Neural crest cell (in vitro differentiated cells): ENCODE data around the gene ZFP1. TPM values are rescaled to one million over a fixed set of nuclear protein-coding genes. Genes with fewer than 3 reads are reported as not detected.

Source experiments
- DNase-seq: peaks from one replicate; pipeline ENCODE4 v3.0.0; 2021; ENCODE audit warnings: low read depth, mixed read lengths, low spot score
- H3K27ac Mint-ChIP-seq: one replicate; pipeline ENCODE4 v1.8.0; 2021; ENCODE audit warnings: mild to moderate bottlenecking, mixed read lengths; ENCODE audit not compliant: unreplicated experiment
- H3K27me3 Mint-ChIP-seq: 2 replicates; pipeline ENCODE4 v1.8.0; 2021; ENCODE audit warnings: low read depth, mild to moderate bottlenecking, mixed read lengths
- H3K36me3 Mint-ChIP-seq: 2 replicates; pipeline ENCODE4 v1.8.0; 2021; ENCODE audit warnings: low read depth, mild to moderate bottlenecking, mixed read lengths
- H3K4me1 Mint-ChIP-seq: 2 replicates; pipeline ENCODE4 v1.8.0; 2021; ENCODE audit warnings: mixed read lengths
- H3K4me3 Mint-ChIP-seq: one replicate; pipeline ENCODE4 v1.8.0; 2021; ENCODE audit warnings: mild to moderate bottlenecking, mixed read lengths
- H3K9me3 Mint-ChIP-seq: 2 replicates; pipeline ENCODE4 v1.8.0; 2021; ENCODE audit warnings: mixed read lengths
- total RNA-seq: library from RNA; stranded (reverse); gene quantifications from 2 replicates; pipeline ENCODE4 v1.2.1, GENCODE V29; 2021
- TF ChIP-seq, protein P1 (sequence below): fragments of 200-600 bp; sonication (generic); conservative IDR thresholded peaks from 2 replicates; pipeline ENCODE4 v1.5.0; 2021; ENCODE audit warnings: antibody characterized with exemption, mild to moderate bottlenecking

ZFP1 gene
- total RNA-seq, 1 donor from 2014 or later = 22.9 TPM

DNA sequence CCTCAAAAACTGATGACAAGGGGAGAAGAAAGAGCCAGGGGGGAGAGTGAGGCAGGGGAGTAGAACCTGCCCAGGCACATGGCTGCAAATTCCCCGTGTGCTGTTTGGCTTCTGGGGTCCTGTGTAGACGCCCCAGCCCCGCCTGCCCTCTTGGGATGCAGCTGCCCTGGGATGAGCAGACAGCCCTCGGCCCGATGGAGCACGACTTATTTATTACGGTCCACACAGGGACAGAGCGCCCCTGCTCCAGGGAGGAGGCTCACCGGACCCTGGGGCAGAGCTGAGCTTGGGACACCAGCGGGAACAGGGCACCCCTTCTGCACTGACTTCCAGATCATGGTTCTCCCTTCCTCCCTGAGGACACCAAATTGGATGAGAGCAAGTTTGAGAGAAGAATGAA is 40.8 kb upstream of the ZFP1 start:
- Mint-ChIP-seq H3K4me3 (no peak overlapping the region), H3K27ac (no peak overlapping the region), H3K36me3 (peaks cover 6% of the 10 kb centered on the region), H3K27me3 (no peaks in the 10 kb centered on the region), H3K9me3 (no peaks in the 10 kb centered on the region), H3K4me1 (peaks cover 27% of the 10 kb centered on the region)
- TF ChIP-seq, protein P1, sequence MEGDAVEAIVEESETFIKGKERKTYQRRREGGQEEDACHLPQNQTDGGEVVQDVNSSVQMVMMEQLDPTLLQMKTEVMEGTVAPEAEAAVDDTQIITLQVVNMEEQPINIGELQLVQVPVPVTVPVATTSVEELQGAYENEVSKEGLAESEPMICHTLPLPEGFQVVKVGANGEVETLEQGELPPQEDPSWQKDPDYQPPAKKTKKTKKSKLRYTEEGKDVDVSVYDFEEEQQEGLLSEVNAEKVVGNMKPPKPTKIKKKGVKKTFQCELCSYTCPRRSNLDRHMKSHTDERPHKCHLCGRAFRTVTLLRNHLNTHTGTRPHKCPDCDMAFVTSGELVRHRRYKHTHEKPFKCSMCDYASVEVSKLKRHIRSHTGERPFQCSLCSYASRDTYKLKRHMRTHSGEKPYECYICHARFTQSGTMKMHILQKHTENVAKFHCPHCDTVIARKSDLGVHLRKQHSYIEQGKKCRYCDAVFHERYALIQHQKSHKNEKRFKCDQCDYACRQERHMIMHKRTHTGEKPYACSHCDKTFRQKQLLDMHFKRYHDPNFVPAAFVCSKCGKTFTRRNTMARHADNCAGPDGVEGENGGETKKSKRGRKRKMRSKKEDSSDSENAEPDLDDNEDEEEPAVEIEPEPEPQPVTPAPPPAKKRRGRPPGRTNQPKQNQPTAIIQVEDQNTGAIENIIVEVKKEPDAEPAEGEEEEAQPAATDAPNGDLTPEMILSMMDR = no peak
- no peak for DNase-seq

DNA sequence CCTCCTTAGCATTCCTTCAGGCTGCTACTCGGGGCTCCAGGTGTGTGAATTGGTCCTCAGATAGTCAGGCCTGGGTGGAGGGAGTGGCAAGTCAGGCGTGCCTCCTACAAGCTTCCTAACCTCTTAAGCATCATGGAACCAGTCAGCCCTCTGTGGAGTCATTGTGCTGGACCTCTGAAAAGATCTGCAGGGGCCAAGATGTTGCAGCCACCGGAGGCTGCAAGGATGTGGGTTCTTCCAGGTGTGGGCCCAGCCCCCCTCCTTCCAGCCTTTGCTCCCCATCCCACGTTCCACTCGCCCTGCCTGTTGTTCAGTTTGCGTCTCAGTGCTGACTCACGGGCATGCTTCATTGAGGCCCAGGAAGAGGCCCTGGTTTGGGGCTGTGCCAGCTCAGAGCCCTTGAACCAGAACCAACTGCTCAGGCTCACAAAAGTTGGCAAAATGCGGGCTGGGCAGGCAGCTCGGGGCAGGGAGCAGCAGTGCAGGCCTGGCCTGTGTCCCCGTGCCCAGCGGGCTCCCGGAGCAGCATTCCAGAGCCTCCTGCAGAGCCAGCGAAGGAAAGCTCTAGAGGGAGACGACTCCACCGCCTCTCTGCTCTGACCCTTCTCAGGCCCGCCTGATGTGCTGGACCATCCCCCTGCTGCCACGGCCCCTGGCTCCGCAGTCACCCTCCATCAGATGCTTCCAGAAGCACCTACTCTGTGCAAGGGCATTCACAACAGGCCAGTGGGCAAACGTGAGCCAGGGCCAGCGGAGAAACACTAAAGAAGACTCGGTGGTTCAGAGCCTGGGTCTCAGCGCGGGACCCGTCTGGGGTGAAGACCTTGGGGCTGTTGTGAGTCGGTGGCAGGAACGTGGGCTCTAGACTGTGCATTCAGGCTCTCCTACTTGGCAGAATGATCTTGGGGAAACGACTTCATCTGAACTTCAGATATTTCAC is 39.3 kb upstream of the ZFP1 start:
- Mint-ChIP-seq H3K36me3 (peaks cover 1% of the 10 kb centered on the region), H3K4me1 (peaks cover 27% of the 10 kb centered on the region), H3K27me3 (peaks cover 2% of the 10 kb centered on the region), H3K9me3 (no peaks in the 10 kb centered on the region), H3K27ac (no peak overlapping the region), H3K4me3 (no peak overlapping the region)
- no peak for DNase-seq
- TF ChIP-seq, protein P1 = no peak

DNA sequence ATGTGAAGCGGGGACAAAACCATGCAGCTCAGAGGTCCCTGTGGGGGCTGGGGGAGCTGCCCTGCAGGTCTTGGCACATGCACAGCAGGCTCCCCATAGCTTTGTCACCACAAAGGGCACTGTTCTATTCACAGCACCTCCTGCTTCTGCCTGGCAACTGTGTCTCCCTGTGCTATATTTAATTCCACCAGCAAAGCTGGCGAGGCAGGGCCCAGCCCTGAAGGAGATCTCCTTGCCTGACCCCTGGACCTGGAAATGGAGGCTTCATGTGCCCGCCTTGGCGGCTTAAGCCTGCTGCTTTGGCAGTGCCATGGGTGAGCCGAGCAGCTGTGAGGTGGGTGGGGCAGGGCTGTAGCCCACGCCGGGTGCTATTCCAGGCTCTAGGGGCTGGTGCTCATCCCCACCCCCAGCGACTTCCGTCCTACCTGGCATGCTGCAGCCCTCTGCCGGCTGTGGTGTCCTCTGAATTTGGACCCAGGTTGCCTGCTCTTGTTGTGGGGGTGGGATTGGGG is 38.5 kb upstream of the ZFP1 start:
- Mint-ChIP-seq H3K36me3 (no peaks in the 10 kb centered on the region), H3K4me3 (no peak overlapping the region), H3K4me1 (peaks cover 27% of the 10 kb centered on the region), H3K27me3 (peaks cover 2% of the 10 kb centered on the region), H3K9me3 (no peaks in the 10 kb centered on the region), H3K27ac (no peak overlapping the region)
- TF ChIP-seq, protein P1 = no peak
- no peak for DNase-seq

DNA sequence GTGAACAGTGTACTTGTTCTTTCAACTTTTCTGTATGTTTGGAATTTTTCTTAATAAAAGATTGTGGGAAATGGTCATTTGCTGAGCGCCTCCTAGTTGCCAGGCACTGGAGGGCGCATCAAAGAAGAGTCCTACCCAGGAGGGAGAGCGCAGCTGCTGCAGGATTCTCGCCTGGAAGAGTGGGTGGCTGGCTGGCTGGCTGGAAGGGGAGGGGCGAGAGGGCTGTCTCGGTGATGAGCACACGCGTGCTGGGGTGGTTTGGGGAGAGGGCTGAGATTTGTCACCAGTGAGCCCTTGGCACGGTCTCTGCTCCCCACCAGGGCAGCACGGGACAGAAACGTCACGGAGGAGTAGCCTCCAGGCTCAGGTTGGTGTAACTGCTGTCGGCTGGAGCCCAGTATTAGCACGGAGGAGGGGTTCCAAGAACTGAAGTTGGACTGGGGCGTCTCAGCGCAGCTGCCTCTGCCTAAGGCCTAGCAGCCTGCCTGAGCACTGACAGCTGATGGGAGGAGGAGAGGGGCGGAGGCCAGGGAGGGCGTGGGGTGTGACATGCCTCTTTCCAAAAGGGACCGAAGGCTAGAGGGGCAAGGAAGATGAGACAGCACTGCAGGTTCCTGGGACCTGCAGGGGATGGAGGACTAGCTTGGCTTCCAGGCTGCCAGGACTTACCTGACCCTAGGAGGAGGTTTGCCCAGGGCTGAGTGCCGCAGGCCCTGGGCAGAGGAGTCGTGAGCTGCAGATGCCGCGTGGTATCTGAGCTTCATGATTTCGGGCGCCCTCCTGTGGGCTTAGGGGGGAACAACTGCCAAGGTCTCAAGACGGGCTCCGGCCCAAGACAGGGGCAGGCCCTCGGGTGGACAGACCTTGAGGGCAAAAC is 37.4 kb upstream of the ZFP1 start:
- peaks cover 23% of the 10 kb centered on the region for H3K4me1 Mint-ChIP-seq
- peaks cover 2% of the 10 kb centered on the region for H3K27me3 Mint-ChIP-seq
- H3K9me3 Mint-ChIP-seq = no peaks in the 10 kb centered on the region
- H3K36me3 Mint-ChIP-seq = no peaks in the 10 kb centered on the region
- peak; percentile 83 for DNase-seq
- peak overlapping the region; percentile 56 for H3K4me3 Mint-ChIP-seq
- TF ChIP-seq, protein P1 = peak; percentile 90
- peak overlapping the region; percentile 70 for H3K27ac Mint-ChIP-seq

DNA sequence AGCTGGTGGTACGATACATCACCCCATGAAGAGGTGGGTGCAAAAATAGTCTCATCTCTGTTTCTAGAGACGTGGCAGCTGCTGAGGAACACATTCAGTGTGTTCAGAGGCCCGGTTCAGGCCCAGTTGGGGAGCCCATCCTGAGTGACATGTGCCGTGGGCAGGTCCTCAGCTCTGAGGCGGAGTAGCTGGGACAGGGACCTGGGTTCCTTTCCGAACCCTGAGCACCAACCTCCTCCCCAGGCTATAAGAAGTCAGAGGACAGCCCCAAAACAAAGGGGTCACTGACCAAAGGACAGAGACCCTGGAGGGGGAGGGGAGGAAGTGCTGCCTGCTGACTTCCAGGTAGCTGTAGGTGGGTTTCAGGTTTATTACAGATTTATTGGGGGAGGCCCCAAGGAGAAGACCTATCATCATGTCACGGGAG is 36.8 kb upstream of the ZFP1 start:
- no peak for DNase-seq
- H3K27ac Mint-ChIP-seq = peak overlapping the region; percentile 35
- no peaks in the 10 kb centered on the region for H3K36me3 Mint-ChIP-seq
- H3K27me3 Mint-ChIP-seq = peaks cover 2% of the 10 kb centered on the region
- H3K4me3 Mint-ChIP-seq = peak overlapping the region; percentile 56
- no peaks in the 10 kb centered on the region for H3K9me3 Mint-ChIP-seq
- TF ChIP-seq, protein P1 = no peak
- peaks cover 25% of the 10 kb centered on the region for H3K4me1 Mint-ChIP-seq
